HG03039 (cell line): Measurements from ENCODE around the gene TRIM42.

ENCODE experiments used
- ATAC-seq: cut with Tn5 transposase; IDR thresholded peaks from one replicate; pipeline ENCODE4 v1.9.1; 2021; ENCODE audit warnings: mild to moderate bottlenecking, moderate library complexity; ENCODE audit not compliant: unreplicated experiment

Gene TRIM42

GRCh38 chr3:140709751-140710150 lies 31.9 kb downstream of the TRIM42 start:
- ATAC-seq: no peak

- ATAC-seq: no peak
Measured at GRCh38 chr3:140710711-140711389, 33.0 kb downstream of the TRIM42 start.

- no peak for ATAC-seq
Measured at GRCh38 chr3:140711390-140712035, 33.6 kb downstream of the TRIM42 start.

GRCh38 chr3:140712301-140712700 lies 34.4 kb downstream of the TRIM42 start:
- no peak for ATAC-seq

GRCh38 chr3:140715035-140715434 lies 37.2 kb downstream of the TRIM42 start:
- no peak for ATAC-seq

GRCh38 chr3:140717921-140718320 lies 40.1 kb downstream of the TRIM42 start:
- no peak for ATAC-seq

- no peak for ATAC-seq
Measured at GRCh38 chr3:140719841-140720614, 42.2 kb downstream of the TRIM42 start.

- no peak for ATAC-seq
Measured at GRCh38 chr3:140723576-140723975, 45.7 kb downstream of the TRIM42 start.

GRCh38 chr3:140724856-140725812 lies 47.3 kb downstream of the TRIM42 start:
- peak; percentile 64 for ATAC-seq

GRCh38 chr3:140726066-140726465 lies 48.2 kb downstream of the TRIM42 start:
- ATAC-seq: no peak

- ATAC-seq: no peak
Measured at GRCh38 chr3:140727886-140728285, 50.0 kb downstream of the TRIM42 start.

- peak; percentile 59 for ATAC-seq
Measured at GRCh38 chr3:140731440-140732119, 53.7 kb downstream of the TRIM42 start.

GRCh38 chr3:140733623-140734022 lies 55.8 kb downstream of the TRIM42 start:
- no peak for ATAC-seq

GRCh38 chr3:140736863-140737460 lies 59.1 kb downstream of the TRIM42 start:
- no peak for ATAC-seq

- ATAC-seq: no peak
Measured at GRCh38 chr3:140742116-140742515, 64.3 kb downstream of the TRIM42 start.

- ATAC-seq: no peak
Measured at GRCh38 chr3:140748171-140748570, 70.3 kb downstream of the TRIM42 start.

- no peak for ATAC-seq
Measured at GRCh38 chr3:140748903-140749302, 71.0 kb downstream of the TRIM42 start.
